ENCODE measurements around the gene CCT4. TPM values are rescaled to one million over a fixed set of nuclear protein-coding genes. Genes with fewer than 3 reads are reported as not detected.

Gene CCT4
- polyA plus RNA-seq, 1 donor (not counting 4 experiments of a cell fraction or from before 2014, with no cell fraction given): 227 TPM

GRCh38 chr2:61834893-61835292 is 53.6 kb downstream of the CCT4 start:
- DNase-seq (ENCODE audit: low read depth, low spot score) (no peak), FAIRE-seq (no peak)
- H3K27ac ChIP-seq (ENCODE audit: control insufficient read depth, insufficient read depth, low read length): no peak overlapping the region
- no peaks in the 10 kb centered on the region for H3K27me3 ChIP-seq (ENCODE audit: control insufficient read depth, extremely low read depth, insufficient read depth, low read length)
- no peak overlapping the region for H3K4me3 ChIP-seq (ENCODE audit: control insufficient read depth in 2 of 3, extremely low read depth in 1 of 3, insufficient read depth in 2 of 3, low read depth in 1 of 3, low read length in 3 of 3)
- H3K9me3 ChIP-seq (ENCODE audit: control insufficient read depth, low read depth, low read length): no peaks in the 10 kb centered on the region
- no peaks in the 10 kb centered on the region for H3K79me2 ChIP-seq (ENCODE audit: control insufficient read depth, insufficient read depth, low read length)
- no peaks in the 10 kb centered on the region for H4K20me1 ChIP-seq (ENCODE audit: control insufficient read depth, extremely low read depth, insufficient read depth, low read length)
- TF ChIP-seq EZH2 (IDR thresholded peaks at IDR 0.05; ENCODE audit: low read length): no peak
- TF ChIP-seq, protein P1, sequence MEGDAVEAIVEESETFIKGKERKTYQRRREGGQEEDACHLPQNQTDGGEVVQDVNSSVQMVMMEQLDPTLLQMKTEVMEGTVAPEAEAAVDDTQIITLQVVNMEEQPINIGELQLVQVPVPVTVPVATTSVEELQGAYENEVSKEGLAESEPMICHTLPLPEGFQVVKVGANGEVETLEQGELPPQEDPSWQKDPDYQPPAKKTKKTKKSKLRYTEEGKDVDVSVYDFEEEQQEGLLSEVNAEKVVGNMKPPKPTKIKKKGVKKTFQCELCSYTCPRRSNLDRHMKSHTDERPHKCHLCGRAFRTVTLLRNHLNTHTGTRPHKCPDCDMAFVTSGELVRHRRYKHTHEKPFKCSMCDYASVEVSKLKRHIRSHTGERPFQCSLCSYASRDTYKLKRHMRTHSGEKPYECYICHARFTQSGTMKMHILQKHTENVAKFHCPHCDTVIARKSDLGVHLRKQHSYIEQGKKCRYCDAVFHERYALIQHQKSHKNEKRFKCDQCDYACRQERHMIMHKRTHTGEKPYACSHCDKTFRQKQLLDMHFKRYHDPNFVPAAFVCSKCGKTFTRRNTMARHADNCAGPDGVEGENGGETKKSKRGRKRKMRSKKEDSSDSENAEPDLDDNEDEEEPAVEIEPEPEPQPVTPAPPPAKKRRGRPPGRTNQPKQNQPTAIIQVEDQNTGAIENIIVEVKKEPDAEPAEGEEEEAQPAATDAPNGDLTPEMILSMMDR (optimal IDR thresholded peaks at IDR 0.05 in 1 of 3, IDR thresholded peaks at IDR 0.05 in 1 of 3, conservative IDR thresholded peaks at IDR 0.05 in 1 of 3; ENCODE audit: extremely low read depth in 1 of 3, insufficient read depth in 2 of 3, low read length in 3 of 3): no peak
- H3K4me2 ChIP-seq (ENCODE audit: control insufficient read depth, extremely low read depth, insufficient read depth, low read depth, low read length): no peak overlapping the region
- no peak overlapping the region for H2AFZ ChIP-seq (ENCODE audit: control insufficient read depth, low read length)
- H3K9me1 ChIP-seq (ENCODE audit: control insufficient read depth, extremely low read depth, insufficient read depth, low read length): no peaks in the 10 kb centered on the region
- H3K9ac ChIP-seq (ENCODE audit: control insufficient read depth, extremely low read depth, insufficient read depth, low read length): no peak overlapping the region
- no peaks in the 10 kb centered on the region for H3K36me3 ChIP-seq (ENCODE audit: control insufficient read depth in 2 of 2, extremely low read depth in 1 of 2, insufficient read depth in 2 of 2, low read length in 2 of 2)
- H3K4me1 ChIP-seq (ENCODE audit: control insufficient read depth, extremely low read depth, insufficient read depth, low read length): no peaks in the 10 kb centered on the region
- dilution Hi-C loops (cut with MboI; ENCODE audit: extremely low pct_ligation_motif_present, low sequenced_read_pairs): no loop called here

DNA sequence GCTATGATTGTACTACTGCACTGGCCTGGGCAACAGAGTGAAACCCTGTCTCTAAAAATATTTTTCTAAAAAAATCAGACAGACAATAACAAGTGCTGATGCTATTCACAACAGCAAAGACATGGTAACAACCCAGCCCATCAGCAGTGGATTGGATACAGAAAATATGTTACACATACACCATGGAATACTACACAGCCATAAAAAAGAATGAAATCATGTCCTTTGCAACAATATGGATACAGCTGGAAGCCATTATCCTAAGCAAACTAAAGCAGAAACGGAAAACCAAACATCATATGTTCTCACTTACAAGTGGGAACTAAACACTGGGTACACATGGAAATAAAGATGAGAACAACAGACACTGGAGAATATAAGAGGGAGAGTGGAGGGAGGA is 54.5 kb downstream of the CCT4 start:
- Histone ChIP-seq H3K27me3 (ENCODE audit: control insufficient read depth, extremely low read depth, insufficient read depth, low read length) (no peaks in the 10 kb centered on the region), H3K4me1 (ENCODE audit: control insufficient read depth, extremely low read depth, insufficient read depth, low read length) (no peaks in the 10 kb centered on the region), H3K79me2 (ENCODE audit: control insufficient read depth, insufficient read depth, low read length) (no peaks in the 10 kb centered on the region), H3K9ac (ENCODE audit: control insufficient read depth, extremely low read depth, insufficient read depth, low read length) (no peak overlapping the region), H2AFZ (ENCODE audit: control insufficient read depth, low read length) (no peak overlapping the region), H3K4me2 (ENCODE audit: control insufficient read depth, extremely low read depth, insufficient read depth, low read depth, low read length) (no peak overlapping the region), H3K27ac (ENCODE audit: control insufficient read depth, insufficient read depth, low read length) (no peak overlapping the region), H4K20me1 (ENCODE audit: control insufficient read depth, extremely low read depth, insufficient read depth, low read length) (no peaks in the 10 kb centered on the region), H3K9me3 (ENCODE audit: control insufficient read depth, low read depth, low read length) (no peaks in the 10 kb centered on the region), H3K36me3 (ENCODE audit: control insufficient read depth in 2 of 2, extremely low read depth in 1 of 2, insufficient read depth in 2 of 2, low read length in 2 of 2) (no peaks in the 10 kb centered on the region), H3K4me3 (ENCODE audit: control insufficient read depth in 2 of 3, extremely low read depth in 1 of 3, insufficient read depth in 2 of 3, low read depth in 1 of 3, low read length in 3 of 3) (no peak overlapping the region), H3K9me1 (ENCODE audit: control insufficient read depth, extremely low read depth, insufficient read depth, low read length) (no peaks in the 10 kb centered on the region)
- TF ChIP-seq EZH2 (IDR thresholded peaks at IDR 0.05; ENCODE audit: low read length): no peak
- TF ChIP-seq, protein P1 (optimal IDR thresholded peaks at IDR 0.05 in 1 of 3, IDR thresholded peaks at IDR 0.05 in 1 of 3, conservative IDR thresholded peaks at IDR 0.05 in 1 of 3; ENCODE audit: extremely low read depth in 1 of 3, insufficient read depth in 2 of 3, low read length in 3 of 3): no peak
- DNase-seq (ENCODE audit: low read depth, low spot score) (no peak), FAIRE-seq (no peak)
- dilution Hi-C loops (cut with MboI; ENCODE audit: extremely low pct_ligation_motif_present, low sequenced_read_pairs): no loop called here

Data from keratinocyte (primary cell).